Measurements from ENCODE around the gene FAM210B. TPM values are rescaled to one million over a fixed set of nuclear protein-coding genes. Genes with fewer than 3 reads are reported as not detected.

Gene FAM210B
- total and polyA plus RNA-seq, 9 of the 15 experiments (the other 6 are each of a cell fraction or from before 2014, with no cell fraction given) = 12.1 to 87.3 (median 47.6) TPM

- Histone ChIP-seq H2AFZ (ENCODE audit: low read depth, low read length) (peak within 1 kb of the TSS; percentile 85), H3K9me3 (replicated peaks; ENCODE audit: control insufficient read depth, insufficient read depth, low read depth, low read length) (no peaks in the 10 kb centered on the region), H3K9ac (ENCODE audit: insufficient read depth in 1 of 2, low read depth in 2 of 2, low read length in 2 of 2) (peak within 1 kb of the TSS; percentile 97 to 99), H4K20me1 (replicated peaks; ENCODE audit: control insufficient read depth, insufficient read depth, low read length) (no peaks in the 10 kb centered on the region), H3K9me1 (ENCODE audit: control insufficient read depth, insufficient read depth, low read length) (peaks cover 3% of the 10 kb centered on the region), H3K79me2 (ENCODE audit: control insufficient read depth, insufficient read depth, low read length) (peaks cover 95% of the 10 kb centered on the region), H3K4me3 (peak within 1 kb of the TSS; percentile 92), H3K4me2 (ENCODE audit: insufficient read depth, low read length) (peak within 1 kb of the TSS; percentile 99), H3K27ac (ENCODE audit: extremely low read depth, low read depth, low read length) (peak within 1 kb of the TSS; percentile 99), H3K4me1 (replicated peaks in 1 of 2; ENCODE audit: control insufficient read depth in 2 of 2, insufficient read depth in 2 of 2, low read length in 2 of 2) (peaks cover 4 to 12% of the 10 kb centered on the region in 2 experiments; a peak in 3 of 5 replicates), H3K27me3 (ENCODE audit: control insufficient read depth in 2 of 2, insufficient read depth in 2 of 2, low read length in 2 of 2) (no peaks in the 10 kb centered on the region), H3K36me3 (ENCODE audit: control insufficient read depth, insufficient read depth, low read length) (peaks cover 74% of the 10 kb centered on the region)
- in situ Hi-C loops (cut with MboI) (no loop called here), intact Hi-C loops (cut with micrococcal nuclease) (loop anchor here (1.0 kb wide), 2 partner anchors 20 to 29 kb away; partner anchors contain the start of gene CASS4)
- CTCF ChIA-PET (ENCODE audit: low intra/inter-chr PET ratio) = no interaction called here
- FAIRE-seq = peak; percentile 99
- BruUV-seq (replicated peaks) = TSS peak; percentile 55
- ATAC-seq = peak; percentile 95
- under 1% methylated on average over 52 of the region's 53 CpGs for WGBS (ENCODE audit: insufficient coverage, low coverage, missing lambda C conversion rate)
- POLR2A ChIA-PET = interaction anchor here (0.6 to 2.3 kb wide), 25 partner anchors 9 to 1963 kb away, joined by 3 to 35 read pairs (median 4); partner anchors contain the start of genes CASS4 and FAM210B
- peak; percentile 99 to 100 (median 100) for DNase-seq (ENCODE audit: extremely low read depth in 1 of 4, low spot score in 3 of 4)
- TF ChIP-seq ZNF644 (tag; IDR thresholded peaks at IDR 0.05; ENCODE audit: low read depth) = peak; percentile 84; the same call in 1 of the 2 replicates
- no peak for TF ChIP-seq ZFPM2 (CRISPR knock-in tag; IDR thresholded peaks at IDR 0.05)
- no peak for TF ChIP-seq ZNF408 (CRISPR knock-in tag; IDR thresholded peaks at IDR 0.05; ENCODE audit: low read depth)
- TF ChIP-seq GATAD2A (IDR thresholded peaks at IDR 0.05) = no peak
- no peak for TF ChIP-seq BDP1 (IDR thresholded peaks at IDR 0.05; ENCODE audit: insufficient read depth, insufficient read length)
- TF ChIP-seq TFAP4 (CRISPR knock-in tag; IDR thresholded peaks at IDR 0.05; ENCODE audit: borderline replicate concordance) = peak; percentile 94
- TF ChIP-seq ZFP1 (CRISPR knock-in tag; IDR thresholded peaks at IDR 0.05) = no peak
- no peak for TF ChIP-seq LARP7 (IDR thresholded peaks at IDR 0.05)
- TF ChIP-seq SAP30 (IDR thresholded peaks at IDR 0.05; ENCODE audit: borderline replicate concordance, insufficient read depth, low read depth, low read length, poor library complexity, severe bottlenecking) = peak; percentile 88
- no peak for TF ChIP-seq MCM2 (IDR thresholded peaks at IDR 0.05; ENCODE audit: low read depth)
- no peak for TF ChIP-seq RBM17 (IDR thresholded peaks at IDR 0.05; ENCODE audit: borderline replicate concordance, low read depth, low read length)
- TF ChIP-seq SAFB2 (IDR thresholded peaks at IDR 0.05; ENCODE audit: borderline replicate concordance, low read depth, low read length, severe bottlenecking) = no peak
- no peak for TF ChIP-seq ZNF57 (CRISPR knock-in tag; IDR thresholded peaks at IDR 0.05)
- TF ChIP-seq TEAD4 (IDR thresholded peaks at IDR 0.05; ENCODE audit: low read length) = peak; percentile 33; the same call in 1 of the 2 replicates
- TF ChIP-seq TEAD4 (CRISPR knock-in tag; IDR thresholded peaks at IDR 0.05; ENCODE audit: borderline replicate concordance) = no peak
- TF ChIP-seq HOMEZ (CRISPR knock-in tag; IDR thresholded peaks at IDR 0.05) = no peak
- TF ChIP-seq ZNF830 (CRISPR knock-in tag; IDR thresholded peaks at IDR 0.05) = 0 out of 2 replicates have a peak, but pooled peaks have one; percentile 25
- peak; percentile 73; the same call in 1 of the 2 replicates for TF ChIP-seq PHF8 (IDR thresholded peaks at IDR 0.05; ENCODE audit: borderline replicate concordance, low read length)
- TF ChIP-seq CHD2 (IDR thresholded peaks at IDR 0.05; ENCODE audit: low read depth, low read length) = peak; percentile 19; the same call in 1 of the 2 replicates
- TF ChIP-seq KLF6 (CRISPR knock-in tag; IDR thresholded peaks at IDR 0.05; ENCODE audit: borderline replicate concordance) = no peak
- TF ChIP-seq HNRNPUL1 (IDR thresholded peaks at IDR 0.05; ENCODE audit: low read length) = no peak
- no peak for TF ChIP-seq BACH1 (tag; IDR thresholded peaks at IDR 0.05)
These were observed 33.5 kb downstream of the FAM210B start, which contains the start of the genes AURKA and CSTF1 for GRCh38 chr20:56392132-56392880. AURKA (minus strand) TSS chr20:56392215; CDS start chr20:56388197, 4,018 bp downstream. CSTF1 (plus strand) TSS chr20:56392645; CDS start chr20:56395553, 2,908 bp downstream.
